DND-41 (cell line): Measurements from ENCODE around the gene CPNE4.

Experiments
- EZH2 ChIP-seq: IDR thresholded peaks from 3 replicates; pipeline ENCODE4 v1.6.1; 2012; ENCODE audit warnings: borderline replicate concordance, low read depth, mild to moderate bottlenecking, moderate library complexity, low read length, inconsistent platforms; ENCODE audit not compliant: severe bottlenecking
- TF ChIP-seq, protein P1 (sequence below): IDR thresholded peaks from 2 replicates; pipeline ENCODE4 v1.5.1; 2012; ENCODE audit warnings: borderline replicate concordance, low read length, moderate library complexity, mild to moderate bottlenecking; ENCODE audit not compliant: poor library complexity, severe bottlenecking; ENCODE audit errors: extremely low read depth

DNA sequence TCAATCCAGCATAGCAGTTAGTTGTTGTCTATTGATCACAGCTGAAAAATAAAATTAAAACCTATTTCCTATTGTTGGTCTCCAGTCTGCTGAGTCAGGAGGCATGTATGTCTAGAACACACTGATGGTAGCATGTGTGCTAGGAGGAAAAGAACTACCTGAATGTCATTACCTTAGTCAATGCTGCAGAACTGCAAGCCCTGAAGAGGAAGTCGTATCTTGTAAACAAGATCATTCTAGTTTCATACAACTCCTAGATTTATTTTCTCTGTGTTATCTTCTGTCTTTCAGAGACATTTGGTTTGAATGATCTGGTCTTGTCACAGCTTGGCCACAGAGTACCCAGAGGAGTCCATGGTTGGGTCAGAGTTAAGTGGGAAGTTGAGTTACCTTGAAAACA is 422.1 kb downstream of the CPNE4 start:
- no peak for TF ChIP-seq EZH2
- TF ChIP-seq, protein P1, sequence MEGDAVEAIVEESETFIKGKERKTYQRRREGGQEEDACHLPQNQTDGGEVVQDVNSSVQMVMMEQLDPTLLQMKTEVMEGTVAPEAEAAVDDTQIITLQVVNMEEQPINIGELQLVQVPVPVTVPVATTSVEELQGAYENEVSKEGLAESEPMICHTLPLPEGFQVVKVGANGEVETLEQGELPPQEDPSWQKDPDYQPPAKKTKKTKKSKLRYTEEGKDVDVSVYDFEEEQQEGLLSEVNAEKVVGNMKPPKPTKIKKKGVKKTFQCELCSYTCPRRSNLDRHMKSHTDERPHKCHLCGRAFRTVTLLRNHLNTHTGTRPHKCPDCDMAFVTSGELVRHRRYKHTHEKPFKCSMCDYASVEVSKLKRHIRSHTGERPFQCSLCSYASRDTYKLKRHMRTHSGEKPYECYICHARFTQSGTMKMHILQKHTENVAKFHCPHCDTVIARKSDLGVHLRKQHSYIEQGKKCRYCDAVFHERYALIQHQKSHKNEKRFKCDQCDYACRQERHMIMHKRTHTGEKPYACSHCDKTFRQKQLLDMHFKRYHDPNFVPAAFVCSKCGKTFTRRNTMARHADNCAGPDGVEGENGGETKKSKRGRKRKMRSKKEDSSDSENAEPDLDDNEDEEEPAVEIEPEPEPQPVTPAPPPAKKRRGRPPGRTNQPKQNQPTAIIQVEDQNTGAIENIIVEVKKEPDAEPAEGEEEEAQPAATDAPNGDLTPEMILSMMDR: no peak
